HG02798 (cell line): ENCODE results near the gene CROCC.
A peak's percentile ranks its signal among the peaks of the same experiment; 100 is the strongest.
"Not testable (repeated sequence)": the region's sequence is repeated elsewhere in the genome, so short reads cannot be mapped to it uniquely, and the experiment has no call there.

ENCODE experiments used
- ATAC-seq: cut with Tn5 transposase; IDR thresholded peaks from one replicate; pipeline ENCODE4 v1.9.1; 2021; ENCODE audit warnings: mild to moderate bottlenecking; ENCODE audit not compliant: unreplicated experiment, poor library complexity

CROCC gene

DNA sequence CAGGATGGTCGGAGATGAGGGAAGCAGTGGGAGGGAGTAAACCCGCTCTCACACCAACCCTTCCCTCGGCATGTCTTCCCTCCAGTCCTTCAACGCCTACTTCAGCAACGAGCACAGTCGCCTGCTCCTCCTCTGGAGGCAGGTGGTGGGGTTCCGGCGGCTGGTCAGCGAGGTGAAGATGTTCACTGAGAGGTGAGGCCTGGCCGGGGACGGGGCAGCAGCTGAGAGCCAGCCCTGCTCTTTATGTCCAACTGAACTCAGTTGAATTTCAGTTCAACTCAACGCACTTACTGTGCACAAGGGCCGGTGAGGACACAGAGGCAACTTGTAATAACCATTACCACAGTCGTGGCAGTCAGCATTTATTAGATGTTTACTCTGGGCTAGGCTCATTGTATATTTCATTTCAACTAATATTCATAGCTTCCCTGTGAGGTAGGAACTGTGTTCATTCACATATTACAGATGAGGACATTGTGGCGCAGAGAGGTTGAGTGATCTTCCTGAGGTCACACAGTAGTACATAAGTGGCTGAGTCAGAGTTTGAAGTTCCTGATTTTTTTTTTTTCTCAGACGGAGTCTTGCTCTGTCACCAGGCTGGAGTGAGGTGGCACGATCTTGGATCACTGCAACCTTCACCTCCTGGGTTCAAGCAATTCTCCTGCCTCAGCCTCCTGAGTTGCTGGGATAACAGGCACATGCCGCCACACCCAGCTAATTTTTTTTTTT is 9.6 kb downstream of the CROCC start:
- not testable (repeated sequence) for ATAC-seq

DNA sequence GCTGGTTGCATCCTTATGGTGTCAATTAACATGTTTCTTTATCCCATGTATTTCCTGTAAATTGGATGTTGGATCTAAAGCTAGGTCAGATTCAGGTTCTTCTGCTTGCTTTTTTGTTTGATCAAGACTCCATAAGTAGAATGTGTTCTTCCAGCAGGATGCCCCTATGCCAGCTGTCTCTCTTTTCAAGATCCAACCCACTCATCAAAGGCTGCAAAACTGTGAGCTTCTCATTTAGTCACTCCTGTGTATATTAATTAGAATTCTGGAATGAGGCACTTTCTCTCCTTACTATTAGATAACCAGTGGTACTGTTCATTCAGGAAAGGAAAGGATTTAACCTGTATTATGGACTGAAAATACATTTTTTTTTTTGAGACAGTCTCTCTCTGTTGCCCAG is 12.2 kb downstream of the CROCC start:
- ATAC-seq, result not testable (repeated sequence)

DNA sequence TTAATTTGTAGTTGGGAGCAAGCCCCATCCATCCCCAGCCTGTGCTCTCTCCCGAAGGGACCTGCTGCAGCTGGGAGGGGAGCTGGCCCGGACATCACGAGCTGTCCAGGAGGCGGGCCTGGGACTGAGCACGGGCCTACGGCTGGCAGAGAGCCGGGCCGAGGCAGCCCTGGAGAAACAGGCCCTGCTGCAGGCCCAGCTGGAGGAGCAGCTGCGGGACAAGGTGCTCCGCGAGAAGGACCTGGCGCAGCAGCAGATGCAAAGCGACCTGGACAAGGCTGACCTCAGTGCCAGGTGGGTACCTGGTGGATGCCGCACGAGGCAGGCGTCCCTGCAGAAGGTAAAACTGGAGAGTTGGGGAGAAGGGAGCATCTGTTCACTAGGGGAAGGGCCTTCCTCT is 14.8 kb downstream of the CROCC start:
- not testable (repeated sequence) for ATAC-seq

DNA sequence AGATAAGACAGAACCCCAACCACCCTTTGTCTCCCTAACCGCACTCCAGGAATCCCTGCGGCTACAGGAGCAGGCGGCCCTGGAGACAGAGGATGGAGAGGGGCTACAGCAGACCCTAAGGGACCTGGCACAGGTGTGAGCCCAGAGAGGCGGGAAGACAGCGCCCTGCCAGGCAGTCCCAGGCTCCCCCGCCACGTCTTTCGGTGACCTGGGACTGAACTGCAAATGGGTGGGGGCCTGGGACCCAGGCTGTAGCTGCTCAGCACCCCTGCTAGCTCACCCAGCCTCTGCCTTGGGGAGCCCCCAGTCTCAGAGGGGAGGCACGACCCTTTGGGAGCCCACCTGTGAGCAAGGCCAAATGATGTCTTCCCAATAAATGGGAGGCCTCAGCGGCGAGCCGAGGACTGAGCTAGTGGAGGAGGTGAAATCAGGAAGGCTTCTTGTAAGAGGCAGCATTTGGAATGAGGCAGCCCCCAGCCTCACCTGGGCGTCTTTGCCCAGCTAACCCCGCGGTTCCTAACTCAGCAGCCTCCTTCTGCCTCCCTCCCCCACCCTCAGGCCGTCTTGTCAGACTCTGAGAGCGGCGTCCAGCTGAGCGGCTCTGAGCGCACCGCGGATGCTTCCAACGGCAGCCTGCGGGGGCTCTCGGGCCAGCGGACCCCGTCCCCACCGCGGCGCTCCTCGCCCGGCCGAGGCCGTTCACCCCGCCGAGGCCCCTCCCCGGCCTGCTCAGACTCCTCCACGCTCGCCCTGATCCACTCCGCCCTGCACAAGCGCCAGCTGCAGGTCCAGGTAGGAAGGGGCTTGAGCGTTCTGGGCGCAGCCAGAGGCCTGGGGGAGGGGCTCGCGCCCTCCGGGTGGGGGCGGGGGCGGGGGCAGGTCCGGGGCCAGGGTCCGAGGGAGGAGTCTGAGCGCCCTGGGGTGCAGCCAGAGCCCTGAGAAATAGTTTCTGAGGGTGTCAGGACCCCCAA is 16.9 kb downstream of the CROCC start:
- ATAC-seq, result no peak

DNA sequence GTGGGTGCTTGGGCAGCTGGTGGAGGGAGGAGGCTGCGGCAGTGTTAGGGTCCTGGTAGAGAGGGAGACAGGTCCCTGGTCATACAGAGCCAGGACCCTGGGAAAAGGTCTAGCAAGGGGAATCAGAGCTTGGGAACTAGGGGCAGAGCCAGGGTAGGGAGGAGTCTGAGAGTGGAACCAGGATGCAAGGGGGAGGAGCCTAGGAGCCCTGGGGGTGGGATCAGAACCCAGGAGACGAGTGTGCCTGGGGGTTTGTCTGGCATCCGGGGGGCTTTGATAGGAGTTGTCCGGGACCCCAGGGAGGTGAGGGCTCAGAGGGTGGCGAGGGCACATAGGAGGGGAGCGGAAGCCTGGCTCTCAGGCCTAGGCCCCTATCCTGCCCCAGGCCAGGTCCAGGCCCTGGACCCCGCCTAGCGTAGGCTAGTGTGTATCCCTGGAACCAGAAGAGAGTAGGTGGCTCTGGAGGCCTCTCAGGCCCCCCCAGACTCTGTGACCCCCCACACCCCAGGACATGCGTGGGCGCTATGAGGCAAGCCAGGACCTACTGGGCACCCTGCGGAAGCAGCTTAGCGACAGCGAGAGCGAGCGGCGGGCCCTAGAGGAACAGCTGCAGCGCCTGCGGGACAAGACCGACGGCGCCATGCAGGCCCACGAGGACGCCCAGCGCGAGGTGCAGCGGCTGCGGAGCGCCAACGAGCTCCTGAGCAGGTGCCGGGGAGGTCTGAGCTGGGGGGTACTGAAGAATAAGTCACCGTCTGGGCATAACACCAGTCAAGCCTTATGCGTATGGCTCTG is 17.9 kb downstream of the CROCC start:
- ATAC-seq, result not testable (repeated sequence)

DNA sequence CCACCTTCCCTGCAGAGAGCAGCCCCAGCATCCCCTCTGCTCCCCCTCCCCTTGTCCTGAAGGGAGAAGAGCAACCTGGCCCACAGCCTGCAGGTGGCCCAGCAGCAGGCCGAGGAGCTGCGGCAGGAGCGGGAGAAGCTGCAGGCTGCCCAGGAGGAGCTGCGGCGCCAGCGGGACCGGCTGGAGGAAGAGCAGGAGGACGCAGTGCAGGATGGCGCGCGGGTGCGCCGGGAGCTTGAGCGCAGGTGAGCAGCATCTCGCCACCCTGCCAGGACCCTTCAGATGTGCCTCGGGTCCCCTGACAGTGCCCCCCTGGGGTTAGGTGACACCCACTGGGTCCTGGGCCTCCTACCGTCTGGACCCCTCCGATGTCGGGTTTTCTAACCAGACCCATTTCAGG is 22.3 kb downstream of the CROCC start:
- no peak for ATAC-seq

DNA sequence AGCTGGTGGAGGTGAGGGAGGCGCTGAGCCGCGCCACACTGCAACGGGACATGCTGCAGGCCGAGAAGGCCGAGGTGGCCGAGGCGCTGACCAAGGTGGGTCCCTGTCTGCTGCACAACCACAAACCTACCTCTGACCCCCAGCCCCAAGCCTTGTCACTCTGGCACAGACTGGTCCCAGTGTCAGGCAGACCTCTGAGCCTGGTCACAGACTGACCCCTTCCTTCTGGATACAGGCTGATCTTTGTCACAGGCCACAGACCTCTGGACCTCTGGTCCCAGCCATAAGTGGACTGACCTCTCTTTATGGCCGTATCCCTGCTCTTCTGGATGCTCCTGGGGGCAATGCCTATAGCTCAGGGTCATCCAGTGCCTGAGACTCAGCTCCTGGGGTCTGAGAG is 23.8 kb downstream of the CROCC start:
- ATAC-seq, result not testable (repeated sequence)

DNA sequence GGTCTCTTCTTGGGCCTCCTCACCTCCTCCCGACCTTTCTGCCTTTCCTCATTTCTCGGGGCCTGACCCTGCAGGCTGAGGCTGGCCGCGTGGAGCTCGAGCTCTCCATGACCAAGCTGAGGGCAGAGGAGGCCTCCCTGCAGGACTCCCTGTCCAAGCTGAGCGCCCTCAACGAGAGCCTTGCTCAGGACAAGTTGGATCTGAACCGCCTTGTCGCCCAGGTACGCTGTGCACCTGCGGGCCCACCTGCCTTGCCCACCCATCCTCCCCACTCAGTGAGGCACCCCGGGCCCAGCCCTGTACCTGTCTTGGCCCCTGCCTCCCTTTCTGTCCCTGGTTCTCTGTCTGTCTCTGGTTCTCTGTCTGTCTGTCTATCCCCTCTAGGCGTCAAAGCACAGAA is 24.5 kb downstream of the CROCC start:
- not testable (repeated sequence) for ATAC-seq

DNA sequence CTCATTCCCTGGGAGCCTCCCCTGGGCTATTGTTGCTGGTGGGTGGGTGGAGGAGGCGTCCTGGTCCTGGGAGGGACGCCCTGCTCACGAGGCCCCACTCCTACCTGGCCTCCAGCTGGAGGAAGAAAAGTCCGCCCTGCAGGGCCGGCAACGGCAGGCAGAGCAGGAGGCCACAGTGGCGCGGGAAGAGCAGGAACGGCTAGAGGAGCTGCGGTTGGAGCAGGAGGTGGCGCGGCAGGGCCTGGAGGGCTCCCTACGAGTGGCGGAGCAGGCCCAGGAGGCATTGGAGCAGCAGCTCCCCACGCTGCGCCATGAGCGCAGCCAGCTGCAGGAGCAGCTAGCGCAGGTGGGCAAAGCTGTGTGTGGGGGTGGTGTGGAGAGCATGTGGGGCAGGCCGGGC is 24.9 kb downstream of the CROCC start:
- ATAC-seq, result no peak

DNA sequence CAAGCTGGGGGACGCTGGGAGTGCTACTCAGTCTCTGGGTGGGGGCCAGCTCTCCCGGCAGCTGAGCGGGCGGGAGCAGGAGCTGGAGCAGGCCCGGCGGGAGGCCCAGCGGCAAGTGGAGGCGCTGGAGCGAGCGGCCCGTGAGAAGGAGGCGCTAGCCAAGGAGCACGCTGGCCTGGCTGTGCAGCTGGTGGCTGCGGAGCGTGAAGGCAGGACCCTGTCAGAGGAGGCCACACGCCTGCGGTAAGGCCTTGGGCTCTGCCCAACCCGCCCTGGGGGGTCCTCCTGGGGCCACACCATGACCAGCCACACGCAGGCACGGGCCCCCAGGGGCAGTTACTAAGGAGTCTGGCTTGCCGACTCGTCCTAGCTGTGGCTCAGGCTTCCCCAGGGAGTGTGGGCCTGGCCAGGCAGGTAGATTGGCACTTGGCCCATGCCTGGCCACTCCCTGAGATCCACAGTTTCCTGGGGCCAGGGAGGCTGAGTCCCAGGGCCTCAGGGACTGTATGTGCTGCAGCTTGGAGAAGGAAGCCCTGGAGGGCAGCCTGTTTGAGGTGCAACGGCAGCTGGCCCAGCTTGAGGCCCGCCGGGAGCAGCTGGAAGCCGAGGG is 26.7 kb downstream of the CROCC start:
- ATAC-seq, result not testable (repeated sequence)

DNA sequence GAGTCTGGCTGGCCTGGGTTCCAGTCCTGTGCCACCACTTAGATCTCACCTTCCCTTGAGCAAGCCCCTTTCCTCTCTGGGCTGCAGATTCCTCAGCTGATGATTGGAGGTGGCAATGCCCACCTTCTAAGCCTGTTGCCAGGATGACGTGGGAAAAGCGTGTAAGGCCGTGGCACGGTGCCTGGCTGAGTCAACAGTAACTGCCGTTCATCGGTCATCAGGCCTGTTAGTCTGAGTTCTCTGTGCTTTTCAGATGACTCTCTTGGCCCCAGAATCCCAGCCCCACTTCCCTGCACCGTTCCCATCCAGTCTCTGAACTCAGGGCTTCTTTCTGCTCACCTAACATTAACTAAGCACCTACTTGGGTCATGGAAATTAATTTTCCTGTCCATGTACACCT is 27.3 kb downstream of the CROCC start:
- ATAC-seq, result not testable (repeated sequence)

DNA sequence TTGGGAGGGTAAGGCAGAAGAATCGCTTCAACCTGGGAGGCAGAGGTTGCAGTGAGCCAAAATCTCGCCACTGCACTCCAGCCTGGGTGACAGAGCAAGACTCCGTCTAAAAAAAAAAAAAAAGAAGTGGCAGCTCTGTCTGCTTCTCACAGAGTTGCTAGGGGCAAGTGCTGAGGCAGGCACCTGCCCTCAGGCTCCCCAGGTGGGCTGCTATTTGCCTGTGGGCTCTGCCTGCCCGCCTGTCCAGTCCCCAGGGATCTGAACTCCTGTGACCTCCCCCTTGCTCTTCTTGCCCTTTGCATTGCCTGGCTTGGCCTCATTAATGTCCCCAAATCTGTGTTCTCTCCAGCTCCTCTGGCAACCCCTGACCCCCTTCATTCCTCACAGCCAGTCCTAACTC is 30.6 kb downstream of the CROCC start:
- ATAC-seq, result not testable (repeated sequence)

DNA sequence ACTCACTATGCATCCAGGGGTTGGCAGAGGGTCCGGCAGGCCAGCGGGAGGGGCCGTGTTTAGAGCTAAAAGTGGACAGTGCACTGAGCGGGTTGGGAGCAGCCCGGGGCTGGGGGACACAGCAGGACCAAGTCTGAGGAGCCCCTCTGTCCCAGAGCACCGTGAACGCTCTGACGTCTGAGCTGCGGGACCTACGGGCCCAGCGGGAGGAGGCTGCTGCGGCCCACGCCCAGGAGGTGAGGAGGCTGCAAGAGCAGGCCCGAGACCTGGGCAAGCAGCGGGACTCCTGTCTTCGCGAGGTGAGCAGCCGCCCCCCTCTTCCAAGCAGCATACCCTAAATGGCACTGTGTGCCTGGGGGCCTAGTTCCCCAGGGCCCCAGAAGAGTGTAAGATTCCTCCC is 32.8 kb downstream of the CROCC start:
- ATAC-seq, result no peak

DNA sequence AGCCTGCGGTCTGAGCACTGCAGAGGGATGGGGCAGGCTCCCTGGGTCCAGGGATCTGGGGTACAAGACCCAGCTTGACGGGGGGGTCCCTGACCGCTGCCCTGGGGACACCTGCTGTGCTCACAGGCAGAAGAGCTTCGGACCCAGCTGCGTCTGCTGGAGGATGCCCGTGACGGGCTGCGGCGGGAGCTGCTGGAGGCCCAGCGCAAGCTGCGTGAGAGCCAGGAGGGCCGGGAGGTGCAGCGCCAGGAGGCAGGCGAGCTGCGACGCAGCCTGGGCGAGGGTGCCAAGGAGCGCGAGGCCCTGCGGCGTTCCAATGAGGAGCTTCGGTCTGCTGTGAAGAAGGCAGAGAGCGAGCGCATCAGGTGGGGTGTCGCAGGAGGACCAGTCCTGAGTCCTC is 33.5 kb downstream of the CROCC start:
- no peak for ATAC-seq

DNA sequence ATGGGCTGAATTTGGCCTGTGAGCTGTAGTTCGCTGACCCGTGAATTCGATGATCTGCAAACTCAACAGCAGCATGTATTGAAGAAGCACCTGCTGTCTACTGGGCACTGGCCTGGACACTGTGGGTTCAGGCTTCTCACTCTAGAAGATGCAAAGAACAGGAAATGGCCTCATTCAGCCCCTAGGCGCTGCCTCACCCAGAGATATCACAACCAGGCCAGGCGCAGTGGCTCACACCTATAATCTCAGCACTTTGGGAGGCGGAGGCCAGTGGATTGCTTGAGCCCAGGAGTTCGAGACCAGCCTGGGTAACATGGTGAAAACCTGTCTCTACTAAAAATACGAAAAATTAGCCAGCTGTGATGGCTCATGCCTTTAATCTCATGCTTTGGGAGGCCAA is 35.0 kb downstream of the CROCC start:
- ATAC-seq, result no peak

DNA sequence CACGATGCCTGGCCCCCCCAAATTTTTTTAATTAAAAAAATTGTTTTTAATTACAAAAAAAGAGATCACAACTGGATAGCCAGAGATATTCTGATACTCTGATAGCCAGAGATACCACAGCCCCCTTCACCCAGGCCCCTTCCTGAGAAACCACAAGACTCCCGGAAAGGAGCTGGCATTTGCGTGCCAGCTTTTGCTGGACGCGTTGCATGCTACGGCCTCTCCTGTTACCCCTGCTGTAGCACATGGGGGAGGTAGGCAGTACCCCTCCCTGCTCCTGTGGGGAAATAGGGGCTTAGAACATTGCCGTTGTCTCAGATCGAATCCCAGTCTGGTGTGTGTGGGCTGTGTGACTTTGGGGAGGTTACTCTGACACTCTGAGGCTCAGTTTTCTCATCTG is 36.0 kb downstream of the CROCC start:
- ATAC-seq, result no peak

DNA sequence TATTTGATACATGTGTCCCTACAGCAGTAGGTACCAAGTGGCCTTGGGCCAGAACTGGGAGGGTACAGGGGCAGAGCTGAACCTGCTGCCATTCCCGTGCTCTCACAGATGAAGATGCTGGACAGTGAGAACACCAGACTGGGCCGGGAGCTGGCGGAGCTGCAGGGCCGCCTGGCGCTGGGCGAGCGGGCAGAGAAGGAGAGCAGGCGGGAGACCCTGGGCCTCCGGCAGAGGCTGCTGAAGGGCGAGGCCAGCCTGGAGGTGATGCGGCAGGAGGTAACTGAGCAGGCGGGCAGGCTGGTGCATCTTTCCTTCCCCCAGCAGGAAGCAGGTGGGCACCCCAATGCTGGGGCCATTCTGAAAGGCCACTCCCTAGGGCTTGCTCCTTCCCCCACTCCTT is 36.7 kb downstream of the CROCC start:
- no peak for ATAC-seq

DNA sequence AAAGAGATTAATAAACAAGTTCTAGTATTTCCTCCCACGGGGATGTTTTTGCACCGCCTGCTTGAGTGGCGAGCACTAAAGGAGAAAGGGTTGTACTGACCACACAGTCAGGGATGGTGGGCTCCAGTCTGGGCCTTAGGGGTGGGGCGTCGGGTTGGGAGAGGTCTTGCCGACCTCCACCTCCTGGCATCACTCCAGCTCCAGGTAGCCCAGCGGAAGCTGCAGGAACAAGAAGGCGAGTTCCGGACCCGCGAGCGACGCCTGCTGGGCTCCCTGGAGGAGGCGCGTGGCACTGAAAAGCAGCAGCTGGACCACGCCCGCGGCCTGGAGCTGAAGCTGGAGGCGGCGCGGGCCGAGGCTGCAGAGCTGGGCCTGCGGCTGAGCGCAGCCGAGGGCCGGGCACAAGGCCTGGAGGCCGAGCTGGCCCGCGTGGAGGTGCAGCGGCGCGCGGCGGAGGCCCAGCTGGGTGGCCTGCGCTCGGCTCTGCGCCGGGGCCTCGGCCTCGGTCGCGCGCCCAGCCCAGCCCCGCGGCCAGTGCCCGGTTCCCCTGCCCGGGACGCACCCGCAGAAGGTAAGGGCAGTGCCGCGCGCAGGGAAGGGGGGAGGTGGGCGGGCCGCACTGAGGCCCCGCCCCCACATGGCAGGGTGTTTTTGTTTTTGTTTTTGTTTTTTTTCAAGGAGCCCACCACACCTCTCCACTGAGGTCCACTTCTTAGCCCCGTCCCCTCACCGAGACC is 39.0 kb downstream of the CROCC start:
- peak; percentile 83 for ATAC-seq

DNA sequence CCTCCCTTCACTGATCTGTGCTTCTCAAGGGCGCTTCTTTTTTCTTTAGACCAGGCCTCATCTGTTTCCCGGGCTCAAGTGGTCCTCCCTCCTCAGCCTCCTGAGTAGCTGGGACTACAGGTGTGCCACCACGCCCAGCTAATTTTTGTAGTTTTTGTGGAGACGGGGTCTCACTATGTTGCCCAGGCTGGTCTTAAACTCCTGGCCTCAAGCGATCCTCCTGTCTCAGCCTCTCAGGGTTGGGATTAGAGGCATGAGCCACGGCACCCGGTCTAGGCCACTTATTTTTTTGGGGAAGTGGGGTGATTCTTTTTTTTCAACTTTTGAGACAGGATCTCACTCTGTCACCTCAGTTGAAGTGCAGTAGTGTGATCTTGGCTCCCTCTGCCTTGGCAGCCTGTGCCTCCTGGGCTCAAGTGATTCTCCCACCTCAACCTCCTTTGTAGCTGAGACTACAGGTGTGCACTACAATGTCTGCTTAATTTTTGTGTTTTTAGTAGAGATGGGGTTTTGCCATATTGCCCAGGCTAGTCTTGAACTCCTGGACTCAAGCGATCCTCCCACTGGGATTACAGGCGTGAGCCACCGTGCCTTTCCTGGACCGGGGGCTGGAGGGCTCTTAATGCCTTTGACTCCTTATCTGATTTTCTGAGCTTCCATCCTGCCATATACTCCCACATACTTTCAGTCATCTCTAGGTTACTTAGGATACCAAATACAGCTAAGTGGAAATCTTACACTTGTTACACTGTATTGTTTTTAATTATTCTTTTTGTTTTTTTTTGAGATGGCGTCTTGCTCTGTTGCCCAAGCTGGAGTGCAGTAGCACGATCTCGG is 39.8 kb downstream of the CROCC start:
- ATAC-seq, result no peak
